ENCODE data around the gene P2RX1.

Gene P2RX1

DNA sequence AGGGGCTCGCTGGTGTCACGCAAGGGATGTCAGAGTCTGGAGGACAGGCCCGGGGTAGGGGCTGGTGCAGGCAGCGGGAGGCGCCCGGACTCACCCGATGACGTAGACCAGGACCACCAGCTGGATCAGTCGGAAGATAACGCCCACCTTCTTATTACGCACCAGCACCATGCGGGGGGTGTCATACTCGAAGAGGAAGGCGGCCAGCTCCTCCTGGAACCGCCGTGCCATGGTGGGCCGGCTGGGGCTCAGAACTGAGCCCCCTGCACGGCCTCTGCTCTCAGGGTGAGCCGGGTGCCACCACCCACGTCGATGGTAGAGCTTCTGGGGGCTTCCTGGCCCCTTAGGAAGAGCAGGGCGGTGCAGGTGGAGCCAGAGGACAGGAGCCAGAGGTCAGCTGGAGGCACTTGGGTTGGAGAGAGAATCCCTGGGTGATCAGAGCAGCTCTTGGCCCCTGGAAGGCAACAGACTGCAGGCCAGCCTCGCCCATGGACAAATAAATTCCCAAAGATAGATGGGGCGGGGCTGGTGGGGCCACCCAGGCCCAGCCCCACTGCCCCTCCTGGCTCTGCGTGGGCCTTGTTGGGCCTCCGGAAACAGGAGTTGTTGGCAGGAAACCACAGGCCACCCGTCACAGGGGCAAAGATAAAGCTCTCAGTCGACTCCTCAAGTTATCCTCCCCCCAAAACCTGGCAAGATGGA is at the start of gene P2RX1:
Gene P2RX1 (minus strand): TSS at position 471 of the 702 bp plus-strand sequence. CDS start 240 bp downstream, at position 231.
- DNase-seq (ENCODE audit: low spot score), result no peak

DNA sequence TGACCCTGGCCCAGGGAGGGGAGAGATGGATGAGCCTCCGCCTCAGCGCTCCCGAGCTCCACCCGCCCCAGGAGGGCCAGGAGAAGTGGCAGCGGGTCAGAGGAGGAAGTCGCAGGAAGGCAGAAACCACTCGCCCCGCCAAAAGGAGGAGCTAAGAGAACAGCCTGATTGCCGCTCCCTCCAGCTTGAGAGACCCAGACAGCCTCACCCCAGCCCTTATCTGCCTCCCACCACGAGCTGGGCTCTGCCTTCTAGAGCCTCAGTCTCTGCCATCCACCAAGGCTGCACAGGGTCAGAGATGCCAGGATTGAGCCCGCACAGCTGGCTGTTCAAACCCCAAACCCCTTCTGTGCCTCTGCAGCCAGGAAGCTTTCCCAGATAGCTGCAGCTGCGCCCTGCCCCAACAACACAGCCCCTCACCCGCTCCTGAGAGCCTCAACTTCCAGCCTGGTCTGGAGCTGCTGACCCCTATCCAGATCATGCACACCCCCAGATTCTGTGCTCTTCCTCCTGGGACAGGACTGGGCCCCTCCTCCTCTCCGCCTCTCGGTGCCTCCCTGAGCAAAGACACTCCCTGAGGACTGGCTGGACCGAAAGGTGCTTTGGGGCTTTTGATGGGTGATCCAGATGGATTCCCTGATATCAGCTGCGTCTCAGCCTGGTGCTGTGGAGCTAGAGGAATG is 49.0 kb upstream of the P2RX1 start:
- DNase-seq (ENCODE audit: low spot score), result no peak

DNA sequence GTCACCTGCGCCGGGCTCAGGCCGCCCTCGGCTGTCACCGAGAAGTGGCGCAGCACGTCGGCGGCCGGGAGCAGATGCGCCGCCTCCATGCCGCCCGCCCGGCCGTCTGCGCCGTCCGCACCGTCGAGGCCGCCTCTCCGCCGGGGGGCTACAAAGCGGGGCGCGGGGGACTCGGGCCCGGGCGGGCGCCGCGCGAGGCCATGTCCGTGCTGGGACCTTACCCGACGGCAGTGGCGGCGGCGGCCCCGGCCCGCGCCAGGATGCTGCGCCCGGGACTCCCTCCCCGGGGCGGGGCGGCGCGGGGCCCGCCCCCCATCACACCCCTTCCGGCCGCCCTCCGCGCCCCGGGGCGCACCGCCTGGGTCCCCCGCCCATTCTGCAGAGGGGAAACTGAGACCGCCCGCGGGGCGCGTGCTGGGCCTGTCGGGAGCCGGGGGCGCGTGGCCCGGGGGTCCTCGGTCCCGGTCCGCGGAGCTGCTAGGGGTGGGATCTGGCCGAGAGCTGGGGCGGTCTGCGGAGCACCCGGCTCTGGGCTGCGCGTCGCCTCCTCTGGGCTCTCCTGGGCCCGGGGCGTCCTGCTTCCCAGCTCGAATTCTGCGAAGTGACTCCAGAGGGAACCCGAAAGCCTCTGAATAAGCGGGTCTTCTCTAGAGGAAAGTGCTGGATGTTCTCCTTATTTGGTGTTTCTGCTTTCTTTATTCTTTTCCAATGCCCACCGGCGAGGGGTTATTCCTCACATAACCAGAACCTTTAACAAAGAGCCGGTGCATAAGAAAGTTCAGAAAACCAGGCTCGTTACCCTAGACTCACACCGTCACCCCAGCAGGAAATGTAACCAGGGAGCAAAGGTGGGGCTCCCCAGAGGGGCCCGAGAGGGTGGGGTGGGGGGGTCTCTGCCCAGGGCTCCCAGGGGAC is 48.2 kb upstream of the P2RX1 start, which contains the start of gene ATP2A3:
Gene ATP2A3 (minus strand): TSS at position 235 of the 915 bp plus-strand sequence. CDS start 146 bp downstream, at position 89.
- DNase-seq (ENCODE audit: low spot score), result no peak

DNA sequence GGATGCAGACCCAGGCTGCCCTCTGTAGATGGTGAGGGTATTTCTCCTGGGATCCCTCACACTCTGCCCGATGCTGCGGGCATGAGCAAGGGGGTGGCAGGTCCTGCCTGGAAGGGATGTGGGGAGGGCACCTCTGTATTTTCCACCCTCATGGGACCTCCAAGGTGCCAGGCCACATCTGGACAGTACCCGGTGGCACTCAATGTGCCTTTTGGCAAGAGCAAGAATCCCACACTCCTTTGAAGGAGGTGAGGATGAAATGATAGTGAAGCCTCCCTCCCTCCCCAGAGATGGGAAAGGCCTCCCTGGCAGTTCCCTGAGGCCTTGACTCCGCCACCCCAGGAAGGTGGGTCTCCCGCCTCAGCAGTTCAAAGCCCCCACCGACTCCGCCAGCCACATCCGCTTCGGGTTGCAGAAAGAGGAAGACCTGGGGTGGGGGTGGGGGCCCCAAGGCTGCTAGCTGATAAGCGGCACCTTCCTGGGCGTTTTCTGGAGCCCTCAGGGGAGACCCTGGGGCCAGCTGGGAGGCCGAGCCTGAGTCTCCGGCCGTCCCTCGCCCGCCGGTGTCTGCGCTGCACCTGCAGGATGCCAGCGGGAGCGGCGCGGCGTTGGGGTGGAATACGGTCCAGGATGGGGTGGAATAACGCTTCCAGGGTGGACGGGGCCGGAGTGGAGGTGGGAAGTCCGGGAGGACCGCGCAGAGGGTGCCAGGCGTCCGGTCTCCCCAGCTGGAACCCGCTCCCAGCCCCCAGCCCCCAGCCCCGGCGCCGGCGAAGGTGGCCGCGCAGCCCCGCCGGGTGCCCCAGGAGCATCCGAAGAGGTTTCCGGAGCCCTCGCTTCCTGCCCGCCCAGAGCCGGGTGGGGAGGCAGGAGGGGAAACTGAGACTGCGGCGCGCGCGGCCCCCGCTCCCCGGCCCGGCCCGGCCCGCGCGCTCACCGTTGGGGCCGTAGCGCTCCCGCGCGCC is 47.3 kb upstream of the P2RX1 start:
- no peak for DNase-seq (ENCODE audit: low spot score)

DNA sequence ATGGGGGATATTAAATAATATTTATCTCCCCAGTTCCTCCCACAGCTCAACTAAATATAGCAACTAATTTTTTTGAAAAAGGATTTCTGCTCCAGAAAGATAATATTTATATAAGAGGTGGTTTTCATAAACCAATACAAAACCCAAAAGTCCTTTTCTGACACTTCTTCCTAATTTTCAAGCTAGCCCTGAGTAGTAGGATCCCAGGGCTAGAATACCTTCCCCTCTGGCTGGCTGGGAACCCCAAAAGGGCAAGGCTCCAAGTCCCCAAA is 46.6 kb upstream of the P2RX1 start:
- no peak for DNase-seq (ENCODE audit: low spot score)

DNA sequence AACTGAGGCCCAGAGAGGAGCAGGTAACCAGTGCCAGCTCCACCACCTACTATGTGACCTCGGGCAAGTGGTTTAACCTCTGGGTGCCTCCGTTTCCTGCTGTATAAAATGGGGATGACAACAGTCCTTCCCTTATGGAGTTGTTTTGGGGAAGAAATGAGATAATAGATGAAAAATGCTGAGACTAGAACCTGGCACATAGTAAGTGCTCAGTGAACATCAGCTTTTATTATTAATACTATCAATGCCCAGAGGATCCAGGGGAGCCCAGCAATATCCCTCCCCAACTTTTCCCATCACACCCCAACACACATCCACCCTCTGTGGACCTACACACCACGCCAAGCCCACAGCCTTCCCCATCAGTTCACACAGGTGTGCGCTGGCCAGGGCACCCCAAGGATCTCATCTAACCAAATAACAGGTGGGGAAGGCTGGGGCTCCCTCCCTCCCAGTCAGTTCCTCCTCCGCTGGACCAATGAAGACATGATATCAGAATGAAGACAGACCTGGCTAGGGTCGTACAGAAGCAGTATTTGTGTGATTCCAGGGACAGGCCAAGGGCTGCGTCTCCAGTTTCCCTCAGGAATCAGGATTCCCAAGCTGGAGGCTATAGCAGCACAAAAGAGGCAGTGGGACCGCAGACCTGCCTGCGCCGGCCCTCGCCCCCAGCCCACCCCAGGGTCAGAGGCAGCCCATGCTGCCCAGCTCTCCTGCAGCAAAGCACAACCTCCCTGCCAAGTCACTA is 46.1 kb upstream of the P2RX1 start:
- DNase-seq (ENCODE audit: low spot score), result no peak

DNA sequence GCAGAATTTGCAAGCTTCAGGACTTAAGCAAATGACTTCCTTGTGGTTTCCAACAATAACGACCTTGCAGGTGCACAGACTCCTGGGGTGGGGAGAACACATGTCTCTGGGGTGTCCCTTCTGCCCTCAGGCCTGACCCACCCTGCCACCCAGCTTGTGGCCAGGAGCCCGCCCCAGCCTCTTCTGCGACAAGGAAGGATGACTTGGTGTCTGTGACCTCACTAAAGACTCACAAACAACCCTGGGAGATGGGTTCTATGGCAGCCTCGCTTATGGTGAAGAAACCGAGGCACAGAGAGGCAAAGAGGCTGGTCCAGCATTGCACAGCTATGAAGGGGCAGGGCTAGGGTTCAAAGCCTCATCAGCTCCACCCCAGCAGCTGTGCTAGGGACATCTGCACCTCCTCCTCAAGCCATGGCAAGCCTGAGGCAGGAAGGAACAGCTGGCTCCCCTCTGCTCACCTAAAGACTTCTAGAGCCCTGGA is 45.3 kb upstream of the P2RX1 start:
- DNase-seq (ENCODE audit: low spot score), result no peak

DNA sequence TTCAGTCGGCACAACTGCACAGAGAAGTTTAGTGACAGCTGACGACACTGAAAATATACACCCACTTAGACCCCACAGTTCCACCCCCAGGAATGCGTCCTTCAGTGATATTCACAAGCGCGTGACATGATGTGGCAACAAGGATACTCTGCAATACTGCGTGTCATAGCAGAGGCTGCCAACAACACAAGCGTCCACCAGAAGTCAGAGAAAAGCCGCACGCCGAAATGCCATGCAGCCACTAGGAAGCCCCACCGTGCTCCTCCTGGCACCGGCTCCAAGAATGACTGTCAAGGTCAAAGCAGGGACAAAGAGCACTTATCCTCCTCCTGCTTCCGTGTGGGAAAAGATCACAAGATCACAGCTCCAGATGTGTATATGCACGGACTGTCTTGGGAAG is 44.5 kb upstream of the P2RX1 start:
- no peak for DNase-seq (ENCODE audit: low spot score)

DNA sequence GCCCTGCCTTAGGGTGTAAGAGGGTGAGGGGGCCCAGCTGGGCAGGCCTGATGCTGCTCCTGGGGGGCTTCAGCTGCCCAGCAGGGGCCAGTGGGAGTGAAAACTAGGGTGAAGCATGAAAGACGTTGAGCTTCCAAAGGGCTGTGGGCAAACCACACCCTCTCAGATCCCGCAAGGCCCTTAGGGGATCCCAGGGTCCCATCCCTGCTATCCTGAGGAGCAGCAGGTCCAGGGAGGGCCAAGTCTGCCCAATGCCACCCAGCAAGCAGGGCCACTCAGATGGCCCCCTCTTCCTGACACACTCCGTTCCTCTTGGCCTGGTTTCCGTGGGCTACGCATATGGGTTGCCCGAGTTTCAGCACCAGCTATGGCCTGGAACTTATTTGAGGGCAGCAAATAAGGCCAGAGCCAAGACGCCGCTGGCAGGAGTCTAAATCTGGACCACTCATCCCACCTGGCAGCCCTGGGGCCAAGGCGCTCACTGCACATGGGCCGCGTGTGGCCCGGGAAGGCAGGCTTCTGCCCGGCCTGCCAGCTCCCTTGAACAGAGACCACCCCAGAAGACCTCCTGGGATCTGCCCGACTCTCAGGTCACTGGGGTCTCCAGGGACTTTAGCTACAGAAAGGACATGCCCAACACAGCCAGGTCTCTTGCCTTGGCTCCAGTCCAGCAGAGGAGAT is 43.8 kb upstream of the P2RX1 start:
- DNase-seq (ENCODE audit: low spot score), result no peak

DNA sequence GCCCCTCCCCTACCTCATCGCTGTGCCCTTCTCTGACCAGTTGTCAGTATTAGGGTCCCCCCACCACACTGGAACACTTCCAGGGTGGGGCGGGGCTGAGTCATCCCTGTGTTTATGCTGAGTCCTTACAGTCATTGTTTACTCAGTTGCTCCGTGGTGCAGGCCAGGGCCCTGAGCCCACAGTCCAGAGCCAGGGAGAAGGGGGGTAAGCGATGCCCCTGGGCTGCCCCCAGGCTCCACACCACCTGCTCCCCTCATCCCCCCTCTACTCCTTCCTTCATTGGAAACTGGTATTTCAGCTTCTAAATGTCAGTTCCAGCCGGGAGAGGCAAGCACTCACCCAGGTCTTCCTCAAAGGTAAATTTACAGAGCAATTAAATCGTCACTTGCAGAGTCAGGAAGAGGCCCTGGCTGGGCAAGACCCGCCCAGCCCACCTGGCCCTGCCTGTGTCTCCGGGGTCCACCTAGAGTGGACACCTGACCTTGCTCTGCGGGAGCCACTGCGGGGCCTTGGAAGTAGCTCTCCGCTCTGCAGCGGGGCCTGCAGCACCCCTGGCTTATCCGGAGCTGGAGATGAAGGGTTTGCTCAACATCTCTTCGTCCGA is 43.1 kb upstream of the P2RX1 start:
- DNase-seq (ENCODE audit: low spot score), result no peak

DNA sequence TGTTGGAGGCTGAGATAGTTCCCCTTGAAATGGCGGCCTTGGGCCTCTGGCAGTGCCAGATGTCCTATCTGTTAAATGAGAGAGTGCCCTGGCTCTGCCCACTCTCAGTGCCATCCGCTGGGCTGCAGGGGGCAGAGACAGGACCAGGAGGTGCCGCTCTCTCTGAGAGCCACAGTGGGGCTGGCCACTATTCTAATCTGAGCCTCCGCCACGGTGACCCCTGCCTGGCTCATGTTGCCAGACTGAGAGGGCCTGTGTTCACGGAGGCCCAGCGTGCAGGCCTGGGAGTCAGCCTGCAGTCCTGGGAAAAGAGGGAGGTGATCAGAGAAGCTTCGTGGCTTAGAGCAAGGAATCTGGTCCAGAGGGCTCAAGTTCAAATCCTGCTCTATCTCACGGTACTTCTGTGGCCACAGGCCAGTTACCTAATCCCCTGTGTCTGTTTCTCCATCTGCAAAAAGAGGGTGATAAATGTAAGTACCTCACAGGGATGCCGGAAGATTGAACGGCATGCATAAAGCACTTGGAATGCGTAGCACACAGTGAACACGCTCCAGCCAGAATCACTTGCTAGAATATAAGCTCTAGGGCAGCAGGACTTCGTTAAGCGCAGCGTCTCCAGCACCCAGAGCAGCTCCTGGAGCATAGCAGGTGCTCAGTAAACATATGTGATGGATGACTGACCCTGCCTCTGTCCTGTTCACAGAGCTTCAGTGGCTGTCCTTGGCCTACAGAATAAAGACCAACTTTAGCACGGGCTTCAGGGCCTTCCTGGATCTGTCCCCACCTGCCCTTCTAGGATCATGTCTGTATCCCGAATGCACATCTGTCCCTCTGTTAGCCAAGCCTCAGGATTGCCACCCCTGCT is 41.7 kb upstream of the P2RX1 start:
- no peak for DNase-seq (ENCODE audit: low spot score)

DNA sequence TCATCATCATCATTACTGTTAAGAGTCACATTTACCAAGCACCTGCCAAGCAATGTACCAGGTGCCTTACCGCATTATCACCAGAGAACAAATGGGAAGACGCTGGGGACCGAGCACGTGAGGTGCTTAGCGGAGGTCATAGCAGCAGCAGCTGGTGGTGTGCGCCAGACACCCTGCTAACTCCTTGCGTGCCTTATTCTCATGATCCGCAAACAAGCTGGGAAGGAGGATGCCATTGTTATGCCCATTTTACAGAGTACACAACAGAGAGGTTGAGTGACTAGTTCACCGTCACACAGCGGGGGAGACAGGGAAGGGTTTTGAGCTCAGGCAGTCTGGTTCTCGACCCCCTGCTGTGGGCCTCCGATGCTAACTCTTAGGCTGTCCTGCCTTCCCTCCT is 40.7 kb upstream of the P2RX1 start:
- no peak for DNase-seq (ENCODE audit: low spot score)

DNA sequence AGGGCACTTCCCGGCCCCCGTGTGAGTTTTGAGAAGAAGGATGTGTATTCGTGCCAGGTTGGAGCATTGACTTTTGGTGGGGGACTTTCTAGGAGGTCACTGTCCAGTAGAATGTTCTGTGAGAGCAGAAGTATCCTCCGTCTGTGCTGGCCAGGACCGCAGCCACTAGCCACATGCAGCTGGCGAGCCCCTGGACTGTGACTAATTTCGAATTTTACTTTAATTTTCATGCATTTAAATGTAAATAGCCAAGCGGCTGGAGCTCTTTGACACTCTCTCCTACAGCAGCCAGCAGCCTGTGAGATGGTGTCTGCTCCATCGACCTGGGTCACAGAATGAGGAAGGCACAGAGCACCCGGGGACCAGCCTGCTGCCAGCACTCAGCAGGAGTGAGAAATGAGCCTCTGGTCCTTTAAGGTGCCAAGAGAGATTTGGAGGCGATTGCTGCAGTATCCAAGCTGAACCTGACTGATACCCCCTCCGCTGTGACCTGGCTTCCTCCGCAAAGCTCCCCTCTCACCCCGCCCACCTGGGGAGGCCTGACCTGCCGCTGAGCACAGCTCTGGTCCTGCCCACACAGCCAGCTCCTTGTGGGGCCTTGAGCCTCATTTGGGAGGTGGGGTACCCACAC is 40.2 kb upstream of the P2RX1 start:
- DNase-seq (ENCODE audit: low spot score), result no peak

DNA sequence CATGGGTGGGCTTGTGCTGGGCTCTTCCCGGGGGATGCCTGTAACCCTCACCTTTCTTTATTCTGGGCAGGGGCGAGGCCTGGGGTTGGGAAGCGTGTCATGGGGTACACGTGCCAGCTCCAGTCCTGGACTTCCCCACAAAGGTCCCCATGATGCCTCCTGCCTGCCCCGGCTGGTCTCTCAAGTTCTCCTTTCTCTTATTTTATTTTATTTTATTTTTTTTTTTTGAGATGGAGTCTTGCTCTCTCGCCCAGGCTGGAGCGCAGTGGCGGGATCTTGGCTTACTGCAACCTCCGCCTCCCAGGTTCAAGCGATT is 39.4 kb upstream of the P2RX1 start:
- no peak for DNase-seq (ENCODE audit: low spot score)

DNA sequence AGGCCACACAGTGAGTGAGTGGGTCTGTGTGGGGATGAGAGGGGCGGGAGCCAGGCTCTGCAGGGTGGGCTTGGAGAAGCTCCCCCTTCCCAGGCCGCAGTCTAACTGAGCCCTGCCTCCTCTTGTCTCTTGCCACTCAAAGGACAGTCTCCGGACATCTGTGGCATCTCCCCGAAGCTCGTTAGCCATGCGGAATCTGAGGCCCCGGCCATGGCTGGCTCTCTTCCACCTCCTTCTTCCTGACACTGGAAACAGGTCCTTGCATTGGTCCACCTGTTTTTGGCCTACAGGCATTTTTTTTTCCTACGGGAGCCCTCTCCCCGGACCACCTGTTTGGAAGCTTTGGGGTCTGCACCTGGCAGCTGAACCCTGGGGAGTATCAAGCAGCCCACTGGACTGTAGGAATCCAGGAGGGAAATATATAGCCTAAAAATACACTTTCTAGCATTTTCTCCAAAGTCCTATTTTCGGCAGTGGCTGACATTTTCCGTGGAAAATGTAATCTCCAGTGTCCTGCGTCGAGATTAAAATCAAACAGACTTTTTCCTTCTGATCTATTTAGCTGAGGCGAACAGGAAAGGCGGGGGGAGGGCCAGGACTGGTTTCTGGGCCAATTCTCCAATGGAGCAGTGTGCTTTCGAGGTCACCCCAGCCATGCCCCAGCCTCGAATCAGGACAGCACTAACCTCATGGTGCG is 38.9 kb upstream of the P2RX1 start:
- DNase-seq (ENCODE audit: low spot score), result no peak

DNA sequence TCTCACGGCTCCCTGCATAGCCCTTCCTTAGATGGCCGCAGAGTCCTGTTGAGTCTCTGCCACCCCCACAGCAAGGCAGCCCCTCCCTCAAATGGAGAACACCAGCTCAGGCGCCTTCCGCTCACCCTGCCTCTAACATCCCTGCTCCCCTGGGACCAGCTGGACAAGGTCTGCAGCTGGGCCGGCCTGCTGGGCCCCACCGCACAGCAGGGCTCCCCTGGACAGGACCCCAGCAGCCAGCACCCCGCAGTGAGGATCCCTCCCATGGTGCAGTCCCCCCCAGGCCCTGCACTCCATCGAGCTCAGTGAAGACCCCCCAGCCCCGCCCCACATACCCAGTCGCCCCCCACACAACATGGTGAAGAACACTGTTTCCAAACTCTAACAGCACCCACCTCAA is 37.8 kb upstream of the P2RX1 start:
- DNase-seq (ENCODE audit: low spot score), result no peak

DNA sequence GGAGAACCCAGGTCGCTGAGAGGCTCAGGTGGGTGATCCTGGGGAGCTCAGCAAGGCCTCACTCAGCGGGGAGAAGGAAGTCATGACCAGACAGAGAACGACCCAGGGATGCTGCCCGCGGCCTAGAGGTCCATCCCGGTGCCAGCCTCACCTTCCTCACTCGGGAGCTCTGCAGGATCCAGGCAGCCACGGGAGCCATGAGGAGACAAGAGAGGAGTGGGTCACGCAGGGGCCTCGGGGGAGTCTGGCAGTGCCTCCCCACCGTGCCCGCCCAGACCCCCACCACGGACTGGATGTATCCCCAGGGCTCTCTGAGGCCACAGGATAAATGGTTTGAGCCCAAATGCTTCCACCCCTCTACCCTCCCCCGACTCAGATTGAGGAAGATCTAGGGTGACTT is 37.3 kb upstream of the P2RX1 start:
- no peak for DNase-seq (ENCODE audit: low spot score)

DNA sequence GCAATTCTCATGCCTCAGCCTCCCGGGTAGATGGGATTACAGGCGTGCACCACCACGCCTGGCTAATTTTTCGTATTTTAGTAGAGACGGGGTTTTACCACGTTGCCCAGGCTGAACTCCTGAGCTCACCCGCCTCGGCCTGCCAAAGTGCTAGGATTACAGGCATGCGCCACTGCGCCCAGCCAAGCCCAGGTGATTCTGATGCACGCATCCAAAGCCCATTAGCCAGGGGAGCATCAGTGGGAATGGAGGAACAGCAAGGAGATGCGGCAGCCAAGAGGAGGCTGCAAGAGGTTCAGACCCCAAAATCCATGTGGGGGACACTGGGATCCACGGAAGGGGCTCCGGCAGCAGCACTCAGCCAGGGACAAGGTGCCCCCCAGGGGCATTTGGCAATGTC is 35.9 kb upstream of the P2RX1 start:
- no peak for DNase-seq (ENCODE audit: low spot score)
